NOMO-1 (cell line): ENCODE results near the gene SLC35B2.

Source experiments
- DNase-seq, 2 experiments: peaks; one replicate each; lab custom pipeline; 2025; ENCODE audit not compliant: unreplicated experiment in 2 of 2; lab: John Stamatoyannopoulos, UW

SLC35B2 gene

GRCh38 chr6:44269178-44269920 is 12.0 kb upstream of the SLC35B2 start:
- peak in 1 of 2 experiments; percentile 49 for DNase-seq

- DNase-seq = peak; percentile 18 to 22
Observed at GRCh38 chr6:44268095-44268628, 10.8 kb upstream of the SLC35B2 start.

GRCh38 chr6:44267252-44267651 is 9.9 kb upstream of the SLC35B2 start:
- no peak for DNase-seq

- DNase-seq = no peak
Observed at GRCh38 chr6:44266347-44266746, 9.0 kb upstream of the SLC35B2 start.

- no peak for DNase-seq
Observed at GRCh38 chr6:44265722-44266233, 8.4 kb upstream of the SLC35B2 start.

- DNase-seq = peak; percentile 56 to 73
Observed at GRCh38 chr6:44265007-44265721, 7.8 kb upstream of the SLC35B2 start, which contains the start of gene NFKBIE. Gene NFKBIE (minus strand): TSS chr6:44265551. CDS start chr6:44265346, 205 bp downstream.

- peak; percentile 87 to 91 for DNase-seq
Observed at GRCh38 chr6:44264154-44265006, 7.1 kb upstream of the SLC35B2 start.

- DNase-seq = peak in 1 of 2 experiments; percentile 10
Observed at GRCh38 chr6:44263354-44264100, 6.2 kb upstream of the SLC35B2 start.

GRCh38 chr6:44262467-44263353 is 5.4 kb upstream of the SLC35B2 start:
- no peak for DNase-seq

GRCh38 chr6:44261581-44261980 is 4.3 kb upstream of the SLC35B2 start:
- no peak for DNase-seq

- no peak for DNase-seq
Observed at GRCh38 chr6:44260451-44261297, 3.3 kb upstream of the SLC35B2 start.

GRCh38 chr6:44260011-44260410 is 2.7 kb upstream of the SLC35B2 start:
- DNase-seq = no peak

- DNase-seq = no peak
Observed at GRCh38 chr6:44258921-44259320, 1.6 kb upstream of the SLC35B2 start.

GRCh38 chr6:44258325-44258863 is 1.1 kb upstream of the SLC35B2 start:
- no peak for DNase-seq

GRCh38 chr6:44257753-44258324 is 511 bp upstream of the SLC35B2 start:
- DNase-seq = no peak

GRCh38 chr6:44256775-44257024 is 628 bp downstream of the SLC35B2 start:
- peak in 1 of 2 experiments; percentile 14 for DNase-seq

GRCh38 chr6:44255871-44256774 is 1.2 kb downstream of the SLC35B2 start:
- DNase-seq = no peak
